ENCODE results near the gene OPRM1. TPM values are rescaled to one million over a fixed set of nuclear protein-coding genes. Genes with fewer than 3 reads are reported as not detected.

OPRM1 gene
- polyA plus RNA-seq, 1 donor (not counting 4 experiments of a cell fraction or from before 2014, with no cell fraction given), result not detected

DNA sequence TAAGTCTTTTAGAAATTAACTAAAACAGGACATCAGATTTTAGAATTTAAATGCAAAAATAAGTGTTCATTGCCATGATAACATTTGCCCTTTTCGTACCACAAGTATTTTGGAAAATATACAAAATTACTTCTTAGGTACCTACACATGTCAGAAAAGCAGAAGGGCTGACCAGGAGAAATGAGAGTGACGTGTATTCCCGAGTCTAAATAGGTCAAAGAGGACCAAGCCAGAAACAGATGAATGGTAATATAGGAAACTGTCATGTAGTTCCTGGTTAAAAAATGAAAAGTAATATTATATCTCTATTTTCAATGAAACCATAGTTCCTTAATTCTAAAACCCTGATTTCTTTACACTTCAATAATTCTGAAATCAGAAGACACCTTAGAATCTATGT lies 191.4 kb downstream of the OPRM1 start:
- dilution Hi-C loops (cut with MboI; ENCODE audit: extremely low pct_ligation_motif_present, low sequenced_read_pairs), result no loop called here
- H2AFZ ChIP-seq (ENCODE audit: control insufficient read depth, low read length), result no peak overlapping the region
- FAIRE-seq, result no peak

DNA sequence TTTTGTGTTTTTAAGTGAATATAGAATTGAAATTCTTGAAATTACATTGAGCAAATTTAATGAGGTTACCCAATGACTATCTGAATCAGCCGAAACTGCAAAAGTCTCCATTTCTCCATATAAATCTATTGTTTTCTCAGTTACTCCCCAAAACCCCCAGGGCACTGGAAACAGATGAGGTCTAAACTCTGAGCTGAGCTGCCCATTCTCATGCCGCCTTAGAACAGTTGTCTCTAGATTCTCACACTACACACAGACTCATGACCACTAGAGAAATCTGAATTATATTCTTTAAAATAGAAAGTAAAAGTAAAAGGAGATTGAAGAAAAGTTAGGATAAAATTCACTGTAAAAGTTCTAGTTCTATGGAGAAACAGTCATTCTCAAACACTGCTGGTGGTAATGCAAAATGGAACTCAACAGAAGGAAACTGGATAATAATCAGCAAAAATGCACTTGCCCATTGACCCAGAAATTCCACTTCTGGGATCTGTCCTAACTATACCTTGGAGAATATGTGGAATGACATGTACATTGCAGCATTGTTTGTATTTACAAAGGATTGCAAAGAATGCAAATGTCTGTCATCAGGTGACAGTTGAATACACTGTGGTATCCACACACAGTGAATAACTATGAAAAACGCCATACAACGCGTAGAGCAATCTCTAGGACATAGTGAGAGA lies 192.0 kb downstream of the OPRM1 start:
- Histone ChIP-seq H3K9me3 (ENCODE audit: control insufficient read depth, low read depth, low read length) (no peaks in the 10 kb centered on the region), H3K27me3 (ENCODE audit: control insufficient read depth, extremely low read depth, insufficient read depth, low read length) (no peaks in the 10 kb centered on the region), H2AFZ (ENCODE audit: control insufficient read depth, low read length) (no peak overlapping the region), H4K20me1 (ENCODE audit: control insufficient read depth, extremely low read depth, insufficient read depth, low read length) (no peaks in the 10 kb centered on the region), H3K4me1 (ENCODE audit: control insufficient read depth, extremely low read depth, insufficient read depth, low read length) (no peaks in the 10 kb centered on the region), H3K27ac (ENCODE audit: control insufficient read depth, insufficient read depth, low read length) (no peak overlapping the region), H3K36me3 (ENCODE audit: control insufficient read depth in 2 of 2, extremely low read depth in 1 of 2, insufficient read depth in 2 of 2, low read length in 2 of 2) (no peaks in the 10 kb centered on the region), H3K9me1 (ENCODE audit: control insufficient read depth, extremely low read depth, insufficient read depth, low read length) (no peaks in the 10 kb centered on the region), H3K4me2 (ENCODE audit: control insufficient read depth, extremely low read depth, insufficient read depth, low read depth, low read length) (no peak overlapping the region), H3K79me2 (ENCODE audit: control insufficient read depth, insufficient read depth, low read length) (no peaks in the 10 kb centered on the region), H3K9ac (ENCODE audit: control insufficient read depth, extremely low read depth, insufficient read depth, low read length) (no peak overlapping the region), H3K4me3 (ENCODE audit: control insufficient read depth in 2 of 3, extremely low read depth in 1 of 3, insufficient read depth in 2 of 3, low read depth in 1 of 3, low read length in 3 of 3) (no peak overlapping the region)
- DNase-seq (ENCODE audit: low read depth, low spot score) (no peak), FAIRE-seq (no peak)
- TF ChIP-seq, protein P1, sequence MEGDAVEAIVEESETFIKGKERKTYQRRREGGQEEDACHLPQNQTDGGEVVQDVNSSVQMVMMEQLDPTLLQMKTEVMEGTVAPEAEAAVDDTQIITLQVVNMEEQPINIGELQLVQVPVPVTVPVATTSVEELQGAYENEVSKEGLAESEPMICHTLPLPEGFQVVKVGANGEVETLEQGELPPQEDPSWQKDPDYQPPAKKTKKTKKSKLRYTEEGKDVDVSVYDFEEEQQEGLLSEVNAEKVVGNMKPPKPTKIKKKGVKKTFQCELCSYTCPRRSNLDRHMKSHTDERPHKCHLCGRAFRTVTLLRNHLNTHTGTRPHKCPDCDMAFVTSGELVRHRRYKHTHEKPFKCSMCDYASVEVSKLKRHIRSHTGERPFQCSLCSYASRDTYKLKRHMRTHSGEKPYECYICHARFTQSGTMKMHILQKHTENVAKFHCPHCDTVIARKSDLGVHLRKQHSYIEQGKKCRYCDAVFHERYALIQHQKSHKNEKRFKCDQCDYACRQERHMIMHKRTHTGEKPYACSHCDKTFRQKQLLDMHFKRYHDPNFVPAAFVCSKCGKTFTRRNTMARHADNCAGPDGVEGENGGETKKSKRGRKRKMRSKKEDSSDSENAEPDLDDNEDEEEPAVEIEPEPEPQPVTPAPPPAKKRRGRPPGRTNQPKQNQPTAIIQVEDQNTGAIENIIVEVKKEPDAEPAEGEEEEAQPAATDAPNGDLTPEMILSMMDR (optimal IDR thresholded peaks at IDR 0.05 in 1 of 3, IDR thresholded peaks at IDR 0.05 in 1 of 3, conservative IDR thresholded peaks at IDR 0.05 in 1 of 3; ENCODE audit: extremely low read depth in 1 of 3, insufficient read depth in 2 of 3, low read length in 3 of 3), result no peak
- TF ChIP-seq EZH2 (IDR thresholded peaks at IDR 0.05; ENCODE audit: low read length), result no peak
- dilution Hi-C loops (cut with MboI; ENCODE audit: extremely low pct_ligation_motif_present, low sequenced_read_pairs), result no loop called here

More for the DNA sequence above, 191.4 kb downstream of the OPRM1 start:
- Histone ChIP-seq H3K27me3 (ENCODE audit: control insufficient read depth, extremely low read depth, insufficient read depth, low read length) (no peaks in the 10 kb centered on the region), H3K9me1 (ENCODE audit: control insufficient read depth, extremely low read depth, insufficient read depth, low read length) (no peaks in the 10 kb centered on the region), H3K4me1 (ENCODE audit: control insufficient read depth, extremely low read depth, insufficient read depth, low read length) (no peaks in the 10 kb centered on the region), H3K27ac (ENCODE audit: control insufficient read depth, insufficient read depth, low read length) (no peak overlapping the region), H3K9ac (ENCODE audit: control insufficient read depth, extremely low read depth, insufficient read depth, low read length) (no peak overlapping the region), H3K79me2 (ENCODE audit: control insufficient read depth, insufficient read depth, low read length) (no peaks in the 10 kb centered on the region), H3K4me3 (ENCODE audit: control insufficient read depth in 2 of 3, extremely low read depth in 1 of 3, insufficient read depth in 2 of 3, low read depth in 1 of 3, low read length in 3 of 3) (no peak overlapping the region), H3K4me2 (ENCODE audit: control insufficient read depth, extremely low read depth, insufficient read depth, low read depth, low read length) (no peak overlapping the region), H3K9me3 (ENCODE audit: control insufficient read depth, low read depth, low read length) (no peaks in the 10 kb centered on the region), H4K20me1 (ENCODE audit: control insufficient read depth, extremely low read depth, insufficient read depth, low read length) (no peaks in the 10 kb centered on the region), H3K36me3 (ENCODE audit: control insufficient read depth in 2 of 2, extremely low read depth in 1 of 2, insufficient read depth in 2 of 2, low read length in 2 of 2) (no peaks in the 10 kb centered on the region)
- TF ChIP-seq EZH2 (IDR thresholded peaks at IDR 0.05; ENCODE audit: low read length), result no peak
- TF ChIP-seq, protein P1 (optimal IDR thresholded peaks at IDR 0.05 in 1 of 3, IDR thresholded peaks at IDR 0.05 in 1 of 3, conservative IDR thresholded peaks at IDR 0.05 in 1 of 3; ENCODE audit: extremely low read depth in 1 of 3, insufficient read depth in 2 of 3, low read length in 3 of 3), result no peak
- no peak for DNase-seq (ENCODE audit: low read depth, low spot score)
